Mucosa of stomach (tissue), 1 donor: ENCODE results near the gene CHSY1.
A peak's percentile ranks its signal among the peaks of the same experiment; 100 is the strongest.

Source experiments
- H3K27me3 ChIP-seq: one replicate; pipeline ENCODE4 v1.7.0; 2013; ENCODE audit warnings: mild to moderate bottlenecking, low read length; ENCODE audit not compliant: control insufficient read depth, insufficient read depth
- H3K36me3 ChIP-seq: one replicate; pipeline ENCODE4 v1.7.0; 2013; ENCODE audit warnings: low read length; ENCODE audit not compliant: control insufficient read depth, insufficient read depth
- H3K4me1 ChIP-seq: one replicate; pipeline ENCODE4 v1.7.0; 2013; ENCODE audit warnings: mild to moderate bottlenecking, low read length; ENCODE audit not compliant: control insufficient read depth, insufficient read depth
- H3K4me3 ChIP-seq: one replicate; pipeline ENCODE4 v1.7.0; 2013; ENCODE audit warnings: low read length
- H3K9ac ChIP-seq: one replicate; pipeline ENCODE4 v1.7.0; 2013; ENCODE audit warnings: mild to moderate bottlenecking, low read length, moderate library complexity
- H3K9me3 ChIP-seq: one replicate; pipeline ENCODE4 v1.7.0; 2013; ENCODE audit warnings: mild to moderate bottlenecking, low read length, moderate library complexity; ENCODE audit not compliant: control insufficient read depth
- donor health status: Pancreatic carcinoma.

CHSY1 gene

GRCh38 chr15:101250341-101250831, 1.5 kb downstream of the CHSY1 start:
- Histone ChIP-seq H3K4me3 (peak overlapping the region; percentile 71), H3K36me3 (no peaks in the 10 kb centered on the region), H3K4me1 (peaks cover 26% of the 10 kb centered on the region), H3K9ac (peak overlapping the region; percentile 72), H3K9me3 (no peaks in the 10 kb centered on the region), H3K27me3 (no peaks in the 10 kb centered on the region)

GRCh38 chr15:101248274-101248673, 3.6 kb downstream of the CHSY1 start:
- no peaks in the 10 kb centered on the region for H3K9me3 ChIP-seq
- no peaks in the 10 kb centered on the region for H3K27me3 ChIP-seq
- H3K4me3 ChIP-seq, result no peak overlapping the region
- no peaks in the 10 kb centered on the region for H3K36me3 ChIP-seq
- H3K4me1 ChIP-seq, result peaks cover 35% of the 10 kb centered on the region
- H3K9ac ChIP-seq, result no peak overlapping the region

GRCh38 chr15:101246824-101247745, 4.8 kb downstream of the CHSY1 start:
- Histone ChIP-seq H3K4me3 (no peak overlapping the region), H3K9ac (no peak overlapping the region), H3K9me3 (no peaks in the 10 kb centered on the region), H3K27me3 (no peaks in the 10 kb centered on the region), H3K4me1 (peaks cover 27% of the 10 kb centered on the region), H3K36me3 (no peaks in the 10 kb centered on the region)

- H3K9me3 ChIP-seq, result no peaks in the 10 kb centered on the region
- H3K36me3 ChIP-seq, result no peaks in the 10 kb centered on the region
- no peak overlapping the region for H3K4me3 ChIP-seq
- no peak overlapping the region for H3K9ac ChIP-seq
- peaks cover 27% of the 10 kb centered on the region for H3K4me1 ChIP-seq
- H3K27me3 ChIP-seq, result no peaks in the 10 kb centered on the region
These were observed 5.5 kb downstream of the CHSY1 start for GRCh38 chr15:101246391-101246790.

GRCh38 chr15:101244889-101245668, 6.8 kb downstream of the CHSY1 start:
- Histone ChIP-seq H3K4me3 (no peak overlapping the region), H3K27me3 (no peaks in the 10 kb centered on the region), H3K4me1 (peaks cover 20% of the 10 kb centered on the region), H3K36me3 (no peaks in the 10 kb centered on the region), H3K9ac (no peak overlapping the region), H3K9me3 (no peaks in the 10 kb centered on the region)

GRCh38 chr15:101244036-101244781, 7.6 kb downstream of the CHSY1 start:
- Histone ChIP-seq H3K9ac (no peak overlapping the region), H3K27me3 (no peaks in the 10 kb centered on the region), H3K36me3 (no peaks in the 10 kb centered on the region), H3K4me1 (peaks cover 15% of the 10 kb centered on the region), H3K9me3 (no peaks in the 10 kb centered on the region), H3K4me3 (no peak overlapping the region)

GRCh38 chr15:101243420-101243819, 8.4 kb downstream of the CHSY1 start:
- H3K4me1 ChIP-seq, result peaks cover 14% of the 10 kb centered on the region
- H3K9me3 ChIP-seq, result no peaks in the 10 kb centered on the region
- no peaks in the 10 kb centered on the region for H3K36me3 ChIP-seq
- no peak overlapping the region for H3K4me3 ChIP-seq
- H3K9ac ChIP-seq, result no peak overlapping the region
- H3K27me3 ChIP-seq, result no peaks in the 10 kb centered on the region

- H3K9ac ChIP-seq, result no peak overlapping the region
- H3K36me3 ChIP-seq, result no peaks in the 10 kb centered on the region
- no peaks in the 10 kb centered on the region for H3K9me3 ChIP-seq
- no peak overlapping the region for H3K4me3 ChIP-seq
- peaks cover 10% of the 10 kb centered on the region for H3K4me1 ChIP-seq
- no peaks in the 10 kb centered on the region for H3K27me3 ChIP-seq
These were observed 8.9 kb downstream of the CHSY1 start for GRCh38 chr15:101242999-101243336.

GRCh38 chr15:101242160-101242998, 9.5 kb downstream of the CHSY1 start:
- Histone ChIP-seq H3K4me3 (no peak overlapping the region), H3K9me3 (no peaks in the 10 kb centered on the region), H3K4me1 (peaks cover 10% of the 10 kb centered on the region), H3K9ac (no peak overlapping the region), H3K36me3 (no peaks in the 10 kb centered on the region), H3K27me3 (no peaks in the 10 kb centered on the region)

- Histone ChIP-seq H3K9me3 (no peaks in the 10 kb centered on the region), H3K9ac (no peak overlapping the region), H3K36me3 (no peaks in the 10 kb centered on the region), H3K4me3 (no peak overlapping the region), H3K27me3 (no peaks in the 10 kb centered on the region), H3K4me1 (peaks cover 10% of the 10 kb centered on the region)
These were observed 11.5 kb downstream of the CHSY1 start for GRCh38 chr15:101240358-101240757.

GRCh38 chr15:101239724-101240136, 12.1 kb downstream of the CHSY1 start:
- H3K27me3 ChIP-seq, result no peaks in the 10 kb centered on the region
- H3K4me3 ChIP-seq, result no peak overlapping the region
- peaks cover 8% of the 10 kb centered on the region for H3K4me1 ChIP-seq
- H3K9me3 ChIP-seq, result no peaks in the 10 kb centered on the region
- H3K36me3 ChIP-seq, result no peaks in the 10 kb centered on the region
- no peak overlapping the region for H3K9ac ChIP-seq
